Peyer's patch (tissue), 4 donors: ENCODE results near the gene PSMA2. TPM values are rescaled to one million over a fixed set of nuclear protein-coding genes. Genes with fewer than 3 reads are reported as not detected.

Source experiments
- DNase-seq, 3 donors: peaks; one replicate each; pipeline ENCODE4 v3.0.0-alpha.2; 2017 to 2019
- H3K27ac ChIP-seq, 4 donors: fragments of 200-600 bp; sonication (generic); one replicate each; pipeline ENCODE4 v1.5.1; 2016 to 2019
- H3K27me3 ChIP-seq, 2 donors: fragments of 200-600 bp; sonication (generic); one replicate each; pipeline ENCODE4 v1.5.1; 2019
- H3K36me3 ChIP-seq, 3 donors: fragments of 200-600 bp; sonication (generic); one replicate each; pipeline ENCODE4 v1.5.1; 2016 to 2019
- H3K4me1 ChIP-seq, 4 donors: fragments of 200-600 bp; sonication (generic); one replicate each; pipeline ENCODE4 v1.5.1; 2016 to 2019
- H3K4me3 ChIP-seq, 4 donors: fragments of 200-600 bp; sonication (generic); 1 replicate in 3 of 4; 2 replicates in 1 of 4; pipeline ENCODE4 v1.5.1; 2016 to 2019; ENCODE audit warnings: mild to moderate bottlenecking in 1 of 4
- H3K9me3 ChIP-seq, 4 donors: fragments of 200-600 bp; sonication (generic); one replicate each; pipeline ENCODE4 v1.5.1; 2016 to 2019; ENCODE audit warnings: mild to moderate bottlenecking in 1 of 4
- POLR2A ChIP-seq, 2 donors: fragments of 450-650 bp; IDR thresholded peaks; one replicate each; pipeline ENCODE4 v1.5.1; 2017; ENCODE audit warnings: antibody characterized with exemption in 2 of 2, mild to moderate bottlenecking in 2 of 2, moderate library complexity in 2 of 2
- total RNA-seq, 4 donors: library from RNA; depleted of rRNA; stranded (reverse); fragments of >200 nt; gene quantifications; one replicate each; pipeline ENCODE4 v1.1.0, GENCODE V29; 2016
- TF ChIP-seq, protein P1 (sequence below), 6 experiments: fragments of 450-650 bp in 4 of 6; fragments of 200-600 bp in 2 of 6; sonication (generic) in 1 of 6; IDR thresholded peaks; one replicate each; pipeline ENCODE4 v1.5.1; 2017 to 2019; ENCODE audit warnings: antibody characterized with exemption in 6 of 6, mild to moderate bottlenecking in 3 of 6, moderate library complexity in 1 of 6

PSMA2 gene
- total RNA-seq, 4 donors from 2014 or later = 28.1 to 66.8 (median 55.8) TPM

DNA sequence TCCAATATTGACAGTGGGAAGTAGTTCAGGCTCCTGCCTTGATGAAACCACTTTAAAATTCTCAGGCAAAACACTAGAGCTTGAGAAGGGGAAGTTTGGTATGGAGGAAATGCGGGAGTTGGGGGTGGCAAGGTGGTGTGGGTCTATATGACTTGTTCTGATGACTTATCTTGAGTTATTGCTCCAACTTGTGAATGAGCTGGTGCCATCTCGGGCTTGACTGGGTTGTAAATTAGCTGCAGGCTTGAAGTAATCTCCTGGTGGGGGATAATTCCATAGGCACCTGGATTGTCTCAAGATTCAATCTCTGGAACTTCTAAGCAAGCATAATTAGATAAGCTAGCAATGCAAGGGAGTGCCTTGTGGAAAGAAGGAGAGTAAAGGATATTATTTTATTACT lies 29.2 kb upstream of the PSMA2 start:
- Histone ChIP-seq H3K36me3 (no peaks in the 10 kb centered on the region), H3K27ac (no peak overlapping the region), H3K9me3 (no peaks in the 10 kb centered on the region), H3K4me3 (no peak overlapping the region), H3K4me1 (no peaks in the 10 kb centered on the region), H3K27me3 (no peaks in the 10 kb centered on the region)
- TF ChIP-seq POLR2A (IDR thresholded peaks at IDR 0.05) = no peak
- TF ChIP-seq, protein P1, sequence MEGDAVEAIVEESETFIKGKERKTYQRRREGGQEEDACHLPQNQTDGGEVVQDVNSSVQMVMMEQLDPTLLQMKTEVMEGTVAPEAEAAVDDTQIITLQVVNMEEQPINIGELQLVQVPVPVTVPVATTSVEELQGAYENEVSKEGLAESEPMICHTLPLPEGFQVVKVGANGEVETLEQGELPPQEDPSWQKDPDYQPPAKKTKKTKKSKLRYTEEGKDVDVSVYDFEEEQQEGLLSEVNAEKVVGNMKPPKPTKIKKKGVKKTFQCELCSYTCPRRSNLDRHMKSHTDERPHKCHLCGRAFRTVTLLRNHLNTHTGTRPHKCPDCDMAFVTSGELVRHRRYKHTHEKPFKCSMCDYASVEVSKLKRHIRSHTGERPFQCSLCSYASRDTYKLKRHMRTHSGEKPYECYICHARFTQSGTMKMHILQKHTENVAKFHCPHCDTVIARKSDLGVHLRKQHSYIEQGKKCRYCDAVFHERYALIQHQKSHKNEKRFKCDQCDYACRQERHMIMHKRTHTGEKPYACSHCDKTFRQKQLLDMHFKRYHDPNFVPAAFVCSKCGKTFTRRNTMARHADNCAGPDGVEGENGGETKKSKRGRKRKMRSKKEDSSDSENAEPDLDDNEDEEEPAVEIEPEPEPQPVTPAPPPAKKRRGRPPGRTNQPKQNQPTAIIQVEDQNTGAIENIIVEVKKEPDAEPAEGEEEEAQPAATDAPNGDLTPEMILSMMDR (IDR thresholded peaks at IDR 0.05) = no peak
- DNase-seq = no peak

DNA sequence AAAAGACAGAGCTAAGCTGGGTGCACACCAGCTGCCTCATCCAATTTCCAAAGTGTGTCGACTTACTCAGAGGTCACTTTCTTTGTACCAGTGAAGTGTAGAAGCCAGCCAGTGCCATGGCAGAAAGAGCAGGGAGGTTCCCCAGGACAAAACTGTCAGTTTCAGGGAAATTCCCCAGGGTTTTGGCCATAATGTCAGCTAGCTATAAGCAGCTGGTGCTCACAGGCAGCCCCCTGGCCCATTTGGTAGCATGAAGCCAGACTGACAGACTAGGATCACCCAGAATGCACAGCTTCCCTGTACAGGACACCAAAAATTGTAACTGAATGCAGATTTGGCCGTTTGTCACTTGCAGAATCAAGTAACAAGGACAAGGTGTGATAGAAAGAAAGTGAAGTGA lies 28.8 kb upstream of the PSMA2 start:
- H3K36me3 ChIP-seq = no peaks in the 10 kb centered on the region
- H3K9me3 ChIP-seq = no peaks in the 10 kb centered on the region
- no peaks in the 10 kb centered on the region for H3K27me3 ChIP-seq
- no peak overlapping the region for H3K4me3 ChIP-seq
- TF ChIP-seq, protein P1 (IDR thresholded peaks at IDR 0.05) = no peak
- no peak for TF ChIP-seq POLR2A (IDR thresholded peaks at IDR 0.05)
- H3K4me1 ChIP-seq = no peaks in the 10 kb centered on the region
- no peak overlapping the region for H3K27ac ChIP-seq
- no peak for DNase-seq

DNA sequence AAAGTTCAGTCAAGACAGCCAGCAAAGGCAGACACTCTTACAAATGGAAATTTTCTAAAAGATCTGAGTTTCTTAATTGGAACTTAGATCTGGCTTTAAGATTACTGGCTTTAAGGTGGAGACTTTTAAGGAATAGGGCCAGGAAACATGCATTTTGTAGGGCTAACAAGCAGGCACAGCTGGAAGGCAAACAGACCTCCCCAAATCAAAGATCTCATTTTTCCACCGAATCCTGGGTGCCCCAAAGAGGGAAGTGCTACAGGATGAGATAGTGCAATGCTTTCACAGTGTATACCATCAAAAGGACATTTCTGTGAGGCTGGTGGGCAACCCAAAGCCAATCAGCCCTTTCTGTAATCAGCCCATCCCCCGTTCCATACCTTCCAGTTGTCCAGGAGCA lies 27.6 kb upstream of the PSMA2 start:
- Histone ChIP-seq H3K27ac (no peak overlapping the region), H3K4me3 (no peak overlapping the region), H3K27me3 (no peaks in the 10 kb centered on the region), H3K4me1 (no peaks in the 10 kb centered on the region), H3K36me3 (no peaks in the 10 kb centered on the region), H3K9me3 (no peaks in the 10 kb centered on the region)
- TF ChIP-seq, protein P1 (IDR thresholded peaks at IDR 0.05) = no peak
- TF ChIP-seq POLR2A (IDR thresholded peaks at IDR 0.05) = no peak
- DNase-seq = no peak

DNA sequence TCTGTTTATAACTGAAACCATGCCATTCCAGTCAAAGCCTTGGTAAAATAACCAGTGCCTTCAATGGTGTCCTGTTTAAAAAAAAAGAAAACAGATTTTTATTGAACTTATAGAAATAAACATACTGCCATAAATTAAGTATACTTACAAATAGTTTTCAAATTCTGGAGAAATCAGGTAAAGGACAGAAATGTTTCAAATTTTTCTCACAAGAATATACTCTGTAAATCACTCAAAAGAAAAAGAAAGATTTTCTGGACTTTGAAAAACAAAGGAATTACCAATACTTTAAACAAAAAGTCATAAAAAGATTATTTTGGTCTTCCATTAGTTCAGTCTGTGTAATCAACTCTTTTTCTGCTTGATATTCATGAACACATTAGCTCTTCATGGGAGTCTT lies 24.1 kb upstream of the PSMA2 start:
- TF ChIP-seq, protein P1 (IDR thresholded peaks at IDR 0.05) = no peak
- no peak for TF ChIP-seq POLR2A (IDR thresholded peaks at IDR 0.05)
- Histone ChIP-seq H3K4me3 (no peak overlapping the region), H3K27ac (no peak overlapping the region)

DNA sequence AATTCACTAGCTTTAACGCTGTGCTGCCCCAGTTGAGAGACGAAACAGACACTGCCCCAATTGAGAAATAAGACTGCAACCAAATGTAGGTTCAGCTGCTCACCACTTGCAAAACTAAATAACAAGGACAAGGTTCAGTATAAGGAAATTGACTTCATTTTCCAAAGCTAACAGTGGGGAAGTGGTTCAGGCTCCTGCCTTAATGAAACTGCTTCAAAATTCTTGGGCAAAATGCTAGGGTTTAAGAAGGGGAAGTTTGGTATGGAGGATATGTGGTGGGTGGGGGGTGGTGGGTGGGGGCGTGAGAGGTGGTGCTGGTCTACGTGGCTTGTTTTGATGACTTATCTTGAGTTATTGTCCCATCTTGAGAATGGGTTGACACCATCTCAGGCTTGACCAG lies 22.0 kb upstream of the PSMA2 start:
- Histone ChIP-seq H3K27ac (no peak overlapping the region), H3K4me1 (no peaks in the 10 kb centered on the region), H3K4me3 (no peak overlapping the region), H3K27me3 (no peaks in the 10 kb centered on the region), H3K9me3 (no peaks in the 10 kb centered on the region), H3K36me3 (no peaks in the 10 kb centered on the region)
- TF ChIP-seq, protein P1 (IDR thresholded peaks at IDR 0.05) = no peak
- TF ChIP-seq POLR2A (IDR thresholded peaks at IDR 0.05) = no peak
- no peak for DNase-seq

More for the DNA sequence above, 24.1 kb upstream of the PSMA2 start:
- no peaks in the 10 kb centered on the region for H3K9me3 ChIP-seq
- H3K27me3 ChIP-seq = no peaks in the 10 kb centered on the region
- DNase-seq = no peak
- H3K4me1 ChIP-seq = no peaks in the 10 kb centered on the region
- H3K36me3 ChIP-seq = no peaks in the 10 kb centered on the region

DNA sequence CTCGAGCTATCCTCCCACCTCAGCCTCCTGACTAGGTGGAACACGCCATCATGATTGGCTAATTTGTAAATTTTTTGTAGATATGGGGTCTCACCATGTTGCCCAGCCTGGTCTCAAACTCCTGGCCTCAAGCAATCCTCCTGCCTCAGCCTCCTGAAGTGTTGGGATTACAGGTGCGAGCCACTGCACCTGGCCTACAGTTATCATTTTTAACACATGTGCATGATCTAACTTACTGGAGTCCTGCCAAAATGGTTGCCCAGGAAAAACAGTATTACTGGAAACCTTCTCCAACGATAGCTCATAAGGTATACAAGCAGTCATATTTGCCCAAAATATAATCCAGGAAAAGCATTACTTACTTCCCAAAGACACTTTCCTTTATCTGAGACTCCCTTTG lies 20.4 kb upstream of the PSMA2 start:
- no peaks in the 10 kb centered on the region for H3K36me3 ChIP-seq
- no peaks in the 10 kb centered on the region for H3K4me1 ChIP-seq
- H3K27ac ChIP-seq = no peak overlapping the region
- H3K9me3 ChIP-seq = no peaks in the 10 kb centered on the region
- H3K4me3 ChIP-seq = no peak overlapping the region
- no peak for TF ChIP-seq POLR2A (IDR thresholded peaks at IDR 0.05)
- TF ChIP-seq, protein P1 (IDR thresholded peaks at IDR 0.05) = no peak
- DNase-seq = no peak
- no peaks in the 10 kb centered on the region for H3K27me3 ChIP-seq
